Cardiac muscle cell (in vitro differentiated cells and primary cell): ENCODE results near the gene HOXB1. TPM values are rescaled to one million over a fixed set of nuclear protein-coding genes. Genes with fewer than 3 reads are reported as not detected.
A peak's percentile ranks its signal among the peaks of the same experiment; 100 is the strongest.

Experiments
- DNase-seq, 2 donors: peaks; one replicate each; pipeline versions ENCODE4 v3.0.0 to v3.0.0-alpha.2; 2010 to 2017; ENCODE audit warnings: low read depth in 1 of 2, low spot score in 1 of 2
- H3K27ac ChIP-seq: fragments of 200-600 bp; sonication (generic); 2 replicates; pipeline ENCODE4 v1.5.1; 2016
- H3K27me3 ChIP-seq: fragments of 200-600 bp; sonication (generic); 2 replicates; pipeline ENCODE4 v1.6.0; 2016; ENCODE audit warnings: control low read depth
- H3K36me3 ChIP-seq: fragments of 200-600 bp; sonication (generic); 2 replicates; pipeline ENCODE4 v1.5.1; 2016; ENCODE audit warnings: control low read depth
- H3K4me1 ChIP-seq: fragments of 200-600 bp; sonication (generic); 2 replicates; pipeline ENCODE4 v1.8.1; 2017; ENCODE audit warnings: low read depth, mild to moderate bottlenecking, mixed run types
- H3K4me3 ChIP-seq: fragments of 200-600 bp; sonication (generic); 2 replicates; pipeline ENCODE4 v1.5.1; 2016; ENCODE audit warnings: mild to moderate bottlenecking
- H3K9me3 ChIP-seq: fragments of 200-600 bp; sonication (generic); 2 replicates; pipeline ENCODE4 v1.5.1; 2017; ENCODE audit warnings: low read depth, mild to moderate bottlenecking, control low read depth
- polyA plus RNA-seq: library from polyadenylated mRNA; unstranded; fragments of >200 nt; fragmentation: Nextera tagmentation; extraction: Ambion mirVana; gene quantifications from 2 replicates; pipeline ENCODE4 v1.2.1, GENCODE V29; 2016
- total RNA-seq: library from RNA; depleted of rRNA; stranded (reverse); fragments of >200 nt; gene quantifications from 2 replicates; pipeline ENCODE4 v1.2.3, GENCODE V29; 2016
- TF ChIP-seq, protein P1 (sequence below): IDR thresholded peaks from 2 replicates; pipeline ENCODE4 v1.5.1; 2012; ENCODE audit warnings: low read depth, mild to moderate bottlenecking, low read length

HOXB1 gene
- total and polyA plus RNA-seq, 2 experiments from 2014 or later, result 6.6 to 9.1 TPM

DNA sequence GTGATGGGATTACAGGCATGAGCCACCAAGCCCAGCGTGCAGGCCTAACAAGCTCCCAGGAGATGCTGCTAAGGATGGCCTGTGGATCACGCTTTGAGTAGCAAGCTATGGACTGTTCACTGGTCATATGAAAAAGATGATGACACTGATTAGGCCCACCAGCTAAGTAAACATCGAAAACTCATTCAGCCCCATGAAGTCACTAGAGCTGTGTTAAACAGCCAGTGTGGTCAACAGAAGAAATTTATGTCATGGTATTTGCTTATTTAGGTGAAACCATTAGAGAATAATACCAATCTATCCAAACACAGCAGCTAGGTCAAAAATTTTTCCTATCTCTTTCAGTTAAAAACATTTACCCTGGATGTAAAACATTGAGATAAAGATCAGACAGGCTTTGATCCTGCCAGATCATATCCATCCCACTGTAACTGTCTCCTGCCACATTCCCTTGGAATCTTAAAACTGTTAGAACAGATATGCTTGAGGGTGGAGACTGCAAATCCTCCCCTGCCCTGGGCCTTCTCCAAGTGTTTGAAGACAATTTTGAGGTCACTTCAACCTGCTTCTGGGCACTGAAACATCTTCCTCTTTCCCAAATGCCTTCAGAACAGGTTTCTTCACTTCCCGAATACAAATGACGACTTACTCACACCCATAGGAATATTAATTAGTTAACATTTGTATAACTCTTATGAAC is 30.9 kb downstream of the HOXB1 start:
- peaks cover 76% of the 10 kb centered on the region for H3K4me1 ChIP-seq
- no peaks in the 10 kb centered on the region for H3K27me3 ChIP-seq
- TF ChIP-seq, protein P1, sequence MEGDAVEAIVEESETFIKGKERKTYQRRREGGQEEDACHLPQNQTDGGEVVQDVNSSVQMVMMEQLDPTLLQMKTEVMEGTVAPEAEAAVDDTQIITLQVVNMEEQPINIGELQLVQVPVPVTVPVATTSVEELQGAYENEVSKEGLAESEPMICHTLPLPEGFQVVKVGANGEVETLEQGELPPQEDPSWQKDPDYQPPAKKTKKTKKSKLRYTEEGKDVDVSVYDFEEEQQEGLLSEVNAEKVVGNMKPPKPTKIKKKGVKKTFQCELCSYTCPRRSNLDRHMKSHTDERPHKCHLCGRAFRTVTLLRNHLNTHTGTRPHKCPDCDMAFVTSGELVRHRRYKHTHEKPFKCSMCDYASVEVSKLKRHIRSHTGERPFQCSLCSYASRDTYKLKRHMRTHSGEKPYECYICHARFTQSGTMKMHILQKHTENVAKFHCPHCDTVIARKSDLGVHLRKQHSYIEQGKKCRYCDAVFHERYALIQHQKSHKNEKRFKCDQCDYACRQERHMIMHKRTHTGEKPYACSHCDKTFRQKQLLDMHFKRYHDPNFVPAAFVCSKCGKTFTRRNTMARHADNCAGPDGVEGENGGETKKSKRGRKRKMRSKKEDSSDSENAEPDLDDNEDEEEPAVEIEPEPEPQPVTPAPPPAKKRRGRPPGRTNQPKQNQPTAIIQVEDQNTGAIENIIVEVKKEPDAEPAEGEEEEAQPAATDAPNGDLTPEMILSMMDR, result no peak
- H3K36me3 ChIP-seq, result no peaks in the 10 kb centered on the region
- DNase-seq, result no peak
- H3K27ac ChIP-seq, result peak overlapping the region; percentile 55
- no peak overlapping the region for H3K4me3 ChIP-seq
- no peaks in the 10 kb centered on the region for H3K9me3 ChIP-seq

DNA sequence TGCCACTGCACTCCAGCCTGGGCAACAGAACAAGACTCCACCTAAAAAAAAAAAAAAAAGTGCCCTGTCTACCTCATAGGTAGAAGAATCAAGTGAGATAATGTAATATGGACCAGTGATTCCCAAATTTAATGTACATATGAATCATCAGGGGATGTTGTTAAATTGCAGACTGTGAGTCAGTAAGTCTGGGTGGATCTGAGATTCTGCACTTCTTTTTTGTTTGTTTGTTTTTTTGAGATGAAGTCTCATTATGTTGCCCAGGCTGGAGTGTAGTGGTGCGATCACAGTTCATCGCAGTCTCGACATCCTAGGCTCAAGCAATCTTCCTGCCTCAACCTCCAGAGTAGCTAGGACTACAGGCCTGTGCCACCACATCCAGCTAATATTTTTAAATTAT is 31.6 kb downstream of the HOXB1 start:
- DNase-seq, result no peak
- H3K27me3 ChIP-seq, result no peaks in the 10 kb centered on the region
- TF ChIP-seq, protein P1, result no peak
- no peak overlapping the region for H3K27ac ChIP-seq
- no peak overlapping the region for H3K4me3 ChIP-seq
- no peaks in the 10 kb centered on the region for H3K9me3 ChIP-seq
- H3K4me1 ChIP-seq, result peaks cover 71% of the 10 kb centered on the region
- H3K36me3 ChIP-seq, result no peaks in the 10 kb centered on the region

DNA sequence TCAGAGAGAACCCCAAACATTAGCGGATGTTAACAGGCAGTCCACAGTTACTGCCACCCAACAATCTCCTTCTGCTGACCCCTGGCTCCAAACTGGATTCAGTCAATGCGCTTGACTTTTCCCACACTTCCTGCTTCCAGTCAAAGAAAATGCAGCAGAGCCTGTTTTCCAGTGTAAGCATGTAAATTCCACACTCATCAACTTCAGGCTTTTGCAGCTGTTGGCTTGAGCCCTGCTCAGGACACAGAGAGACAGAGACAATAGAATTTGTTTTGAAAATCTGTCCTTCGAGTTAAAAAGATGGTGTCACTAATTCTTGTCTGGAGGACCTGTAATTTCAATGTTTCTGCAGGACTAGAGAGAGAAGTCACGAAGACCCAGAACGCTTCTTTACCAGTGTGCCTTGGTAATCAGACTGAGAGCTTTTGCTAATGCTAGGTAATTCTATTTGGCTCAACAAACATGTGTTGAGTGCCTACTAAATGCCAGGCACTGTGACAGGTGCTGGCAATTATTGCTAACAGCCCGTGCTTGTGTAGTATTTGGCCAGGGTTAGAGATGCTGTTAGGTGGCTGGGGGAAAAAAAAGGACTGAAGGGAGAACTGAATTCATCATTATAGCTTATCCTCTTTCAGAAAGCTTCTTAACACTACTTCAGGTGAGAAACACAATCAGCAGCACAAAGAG is 32.5 kb downstream of the HOXB1 start:
- no peak for DNase-seq
- H3K27ac ChIP-seq, result peak overlapping the region; percentile 29
- no peak overlapping the region for H3K4me3 ChIP-seq
- TF ChIP-seq, protein P1, result no peak
- no peaks in the 10 kb centered on the region for H3K36me3 ChIP-seq
- H3K9me3 ChIP-seq, result no peaks in the 10 kb centered on the region
- H3K4me1 ChIP-seq, result peaks cover 68% of the 10 kb centered on the region
- H3K27me3 ChIP-seq, result no peaks in the 10 kb centered on the region

DNA sequence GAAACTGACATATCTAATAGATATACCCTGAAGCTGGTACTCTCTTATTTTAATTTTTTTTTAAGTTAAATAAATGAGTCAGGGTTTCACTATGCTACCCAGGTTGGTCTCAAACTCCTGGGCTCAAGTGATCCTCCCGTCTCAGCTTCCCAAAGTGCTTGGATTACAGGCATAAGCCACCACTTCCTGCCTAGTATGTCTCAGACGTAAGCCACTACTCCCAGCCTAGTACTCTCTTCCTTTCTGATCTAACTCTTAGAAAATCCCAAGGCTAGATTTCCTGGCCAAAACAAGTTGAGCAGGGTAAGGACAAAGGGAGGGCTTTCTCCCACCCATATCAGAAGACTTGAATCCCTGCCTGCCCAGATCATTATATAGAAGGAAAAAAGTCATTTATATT is 33.7 kb downstream of the HOXB1 start:
- H3K4me3 ChIP-seq, result no peak overlapping the region
- TF ChIP-seq, protein P1, result no peak
- H3K27ac ChIP-seq, result no peak overlapping the region
- no peaks in the 10 kb centered on the region for H3K9me3 ChIP-seq
- H3K4me1 ChIP-seq, result peaks cover 66% of the 10 kb centered on the region
- no peaks in the 10 kb centered on the region for H3K36me3 ChIP-seq
- no peaks in the 10 kb centered on the region for H3K27me3 ChIP-seq
- peak in 1 of 2 donors; percentile 40 for DNase-seq

DNA sequence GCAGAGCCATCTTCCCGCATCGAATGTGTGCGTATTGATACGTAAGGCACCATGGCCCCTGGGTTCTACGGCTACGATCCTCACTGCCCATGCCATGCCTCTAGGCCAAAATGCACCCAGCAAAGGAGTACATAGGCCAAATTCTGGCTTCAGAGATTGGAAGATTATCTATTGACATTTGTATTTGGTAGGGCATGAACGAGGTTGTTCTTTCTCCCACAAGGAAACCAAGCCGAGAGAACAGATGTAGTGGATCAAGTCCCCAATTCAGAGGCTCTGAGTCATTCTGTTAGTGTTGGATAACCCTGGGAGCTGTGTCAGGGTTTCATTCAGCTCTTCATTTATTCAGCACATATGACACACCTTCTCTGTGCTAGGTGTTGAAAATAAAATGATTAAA is 36.5 kb downstream of the HOXB1 start:
- DNase-seq, result peak in 1 of 2 donors; percentile 54
- TF ChIP-seq, protein P1, result no peak
- Histone ChIP-seq H3K4me1 (peaks cover 68% of the 10 kb centered on the region), H3K4me3 (no peak overlapping the region), H3K27me3 (no peaks in the 10 kb centered on the region), H3K9me3 (no peaks in the 10 kb centered on the region), H3K27ac (no peak overlapping the region), H3K36me3 (no peaks in the 10 kb centered on the region)
